Measurements from ENCODE around the gene MTM1. TPM values are rescaled to one million over a fixed set of nuclear protein-coding genes. Genes with fewer than 3 reads are reported as not detected.

MTM1 gene
- total RNA-seq, 1 experiment from 2014 or later, result 14.7 TPM

GRCh38 chrX:150704030-150704613 lies 135.7 kb downstream of the MTM1 start:
- no peak for DNase-seq (ENCODE audit: low spot score)

- DNase-seq (ENCODE audit: low spot score), result no peak
Observed at GRCh38 chrX:150712619-150713018, 144.2 kb downstream of the MTM1 start.

GRCh38 chrX:150715184-150715583 lies 146.8 kb downstream of the MTM1 start:
- no peak for DNase-seq (ENCODE audit: low spot score)

DNA sequence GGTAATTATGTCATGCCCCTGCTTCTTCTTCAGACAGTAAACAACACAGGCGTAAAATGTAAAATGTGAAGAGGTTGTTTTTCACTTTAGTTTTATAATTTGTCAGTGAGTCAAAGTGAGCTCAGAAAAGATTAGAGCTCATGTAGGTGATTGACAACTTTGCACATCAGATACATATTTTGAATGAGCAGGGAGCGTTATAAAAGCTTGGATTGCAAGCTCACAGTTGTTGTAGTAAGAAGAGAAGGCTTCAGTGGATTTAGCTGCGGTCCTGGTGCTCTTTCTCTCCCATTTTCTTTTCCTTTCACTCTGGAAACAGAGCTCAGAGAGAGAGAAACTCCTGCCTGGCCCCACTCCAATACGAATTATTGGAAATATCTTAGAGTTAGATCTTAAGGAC lies 151.2 kb downstream of the MTM1 start:
- no peak for DNase-seq (ENCODE audit: low spot score)

Other genes starting within 250 kb of the MTM1 start
- 4.4 and 4.5 TPM in 2 replicates for gene MAMLD1, start 205.3 kb upstream of the MTM1 start, total RNA-seq (2014; rRNA removed; shearing (Covaris generic))
- gene MTMR1, start 124.8 kb downstream of the MTM1 start, total RNA-seq (2014; rRNA removed; shearing (Covaris generic)), result 25.6 and 34.3 TPM in 2 replicates

Measured in A172 (cell line).